Trophoblast cell (in vitro differentiated cells and primary cell): ENCODE measurements around the gene CD300A.

Experiments used
- DNase-seq, 2 donors: peaks; one replicate each; pipeline ENCODE4 v3.0.0-alpha.2; 2016
- H2AFZ ChIP-seq: 2 replicates; pipeline ENCODE4 v1.6.1; 2013; ENCODE audit warnings: low read length, moderate library complexity, mild to moderate bottlenecking; ENCODE audit not compliant: insufficient read depth, poor library complexity
- H2AK5ac ChIP-seq: 2 replicates; pipeline ENCODE4 v1.6.1; 2013; ENCODE audit warnings: mild to moderate bottlenecking, low read length
- H2BK120ac ChIP-seq: 2 replicates; pipeline ENCODE4 v1.6.1; 2013; ENCODE audit warnings: low read length, mild to moderate bottlenecking, moderate library complexity; ENCODE audit not compliant: insufficient read depth, poor library complexity
- H2BK12ac ChIP-seq: 2 replicates; pipeline ENCODE4 v1.6.1; 2013; ENCODE audit warnings: mild to moderate bottlenecking, low read length, moderate library complexity
- H2BK5ac ChIP-seq: 2 replicates; pipeline ENCODE4 v1.6.1; 2013; ENCODE audit warnings: low read length, low read depth, moderate library complexity, mild to moderate bottlenecking; ENCODE audit not compliant: poor library complexity
- H3K14ac ChIP-seq: 2 replicates; pipeline ENCODE4 v1.6.1; 2013; ENCODE audit warnings: mild to moderate bottlenecking, low read length
- H3K18ac ChIP-seq: 2 replicates; pipeline ENCODE4 v1.6.1; 2013; ENCODE audit warnings: mild to moderate bottlenecking, low read length
- H3K23ac ChIP-seq: 2 replicates; pipeline ENCODE4 v1.6.1; 2013; ENCODE audit warnings: low read length
- H3K27ac ChIP-seq: 2 replicates; pipeline ENCODE4 v1.5.1; 2013; ENCODE audit warnings: low read depth, mild to moderate bottlenecking, inconsistent platforms, low read length, moderate library complexity
- H3K27me3 ChIP-seq: 2 replicates; pipeline ENCODE4 v1.6.1; 2013; ENCODE audit warnings: inconsistent platforms, mild to moderate bottlenecking, low read length, moderate library complexity; ENCODE audit not compliant: insufficient read depth
- H3K36me3 ChIP-seq, 2 experiments: 1 replicate in 1 of 2; 2 replicates in 1 of 2; pipeline ENCODE4 v1.6.1; 2013; ENCODE audit warnings: low read length in 2 of 2, mild to moderate bottlenecking in 2 of 2, moderate library complexity in 1 of 2; ENCODE audit not compliant: insufficient read depth in 2 of 2, control insufficient read depth in 1 of 2
- H3K4ac ChIP-seq: 2 replicates; pipeline ENCODE4 v1.6.1; 2013; ENCODE audit warnings: low read depth, mild to moderate bottlenecking, low read length, moderate library complexity
- H3K4me1 ChIP-seq, 2 experiments: 1 replicate in 1 of 2; 2 replicates in 1 of 2; pipeline ENCODE4 v1.6.1; 2013; ENCODE audit warnings: low read length in 2 of 2, mild to moderate bottlenecking in 2 of 2, moderate library complexity in 1 of 2; ENCODE audit not compliant: insufficient read depth in 2 of 2, control insufficient read depth in 1 of 2
- H3K4me2 ChIP-seq: 2 replicates; pipeline ENCODE4 v1.6.1; 2013; ENCODE audit warnings: inconsistent platforms, mild to moderate bottlenecking, low read length, moderate library complexity
- H3K4me3 ChIP-seq: 2 replicates; pipeline ENCODE4 v1.5.1; 2013; ENCODE audit warnings: mild to moderate bottlenecking, low read depth, low read length, inconsistent platforms
- H3K79me1 ChIP-seq: one replicate; pipeline ENCODE4 v1.6.1; 2013; ENCODE audit warnings: low read length
- H3K79me2 ChIP-seq: 2 replicates; pipeline ENCODE4 v1.6.1; 2013; ENCODE audit warnings: low read length, mild to moderate bottlenecking; ENCODE audit not compliant: control insufficient read depth, insufficient read depth, poor library complexity
- H3K9ac ChIP-seq: 2 replicates; pipeline ENCODE4 v1.6.1; 2013; ENCODE audit warnings: mild to moderate bottlenecking, low read length
- H3K9me3 ChIP-seq: 2 replicates; pipeline ENCODE4 v1.6.1; 2013; ENCODE audit warnings: low read depth, mild to moderate bottlenecking, control low read depth, inconsistent platforms, low read length; ENCODE audit not compliant: insufficient read depth
- H4K12ac ChIP-seq: 2 replicates; pipeline ENCODE4 v1.6.1; 2013; ENCODE audit warnings: low read depth, mild to moderate bottlenecking, low read length, moderate library complexity
- H4K8ac ChIP-seq: 2 replicates; pipeline ENCODE4 v1.6.1; 2013; ENCODE audit warnings: low read depth, mild to moderate bottlenecking, low read length, moderate library complexity
- H4K91ac ChIP-seq: one replicate; pipeline ENCODE4 v1.6.1; 2013; ENCODE audit warnings: low read depth, mild to moderate bottlenecking, low read length, moderate library complexity
- WGBS: extraction: QIAGEN DNeasy Blood & Tissue Kit; methylation state at CpG from one replicate; pipeline ENCODE4 v1.1.7; 2013; ENCODE audit warnings: missing lambda C conversion rate; ENCODE audit not compliant: insufficient read length, insufficient coverage; ENCODE audit errors: extremely low coverage; 5-methylcytosine and 5-hydroxymethylcytosine counted together

Gene CD300A

GRCh38 chr17:74480290-74480689, 13.9 kb downstream of the CD300A start:
- Histone ChIP-seq H3K79me2 (no peaks in the 10 kb centered on the region), H2AFZ (no peak overlapping the region), H3K4ac (no peak overlapping the region), H3K27ac (no peak overlapping the region), H2BK12ac (no peak overlapping the region), H2AK5ac (no peak overlapping the region), H3K27me3 (no peaks in the 10 kb centered on the region), H3K79me1 (no peaks in the 10 kb centered on the region), H4K12ac (no peak overlapping the region), H2BK120ac (no peak overlapping the region), H3K36me3 (no peaks in the 10 kb centered on the region), H2BK5ac (no peak overlapping the region), H3K9ac (no peak overlapping the region), H3K18ac (no peak overlapping the region), H3K23ac (no peak overlapping the region), H3K4me3 (no peak overlapping the region), H4K8ac (no peak overlapping the region), H3K14ac (no peak overlapping the region), H3K4me1 (no peaks in the 10 kb centered on the region), H3K9me3 (peaks cover 9% of the 10 kb centered on the region), H3K4me2 (no peak overlapping the region), H4K91ac (no peak overlapping the region)
- DNase-seq: no peak
- no CpG with 5 or more reads among the region's 8 CpGs for WGBS

GRCh38 chr17:74481621-74482020, 15.2 kb downstream of the CD300A start:
- no CpG with 5 or more reads among the region's 7 CpGs for WGBS
- H3K36me3 ChIP-seq: no peaks in the 10 kb centered on the region
- H3K14ac ChIP-seq: no peak overlapping the region

GRCh38 chr17:74484066-74484465, 17.6 kb downstream of the CD300A start:
- Histone ChIP-seq H4K8ac (no peak overlapping the region), H2BK5ac (no peak overlapping the region), H3K4me1 (no peaks in the 10 kb centered on the region), H3K23ac (no peak overlapping the region), H3K14ac (no peak overlapping the region), H3K27ac (no peak overlapping the region), H4K91ac (no peak overlapping the region), H3K36me3 (no peaks in the 10 kb centered on the region), H3K79me1 (no peaks in the 10 kb centered on the region), H2AFZ (no peak overlapping the region), H3K4ac (no peak overlapping the region), H2BK12ac (no peak overlapping the region), H2AK5ac (no peak overlapping the region), H4K12ac (no peak overlapping the region), H3K79me2 (no peaks in the 10 kb centered on the region), H3K4me3 (no peak overlapping the region), H2BK120ac (no peak overlapping the region), H3K27me3 (no peaks in the 10 kb centered on the region), H3K4me2 (no peak overlapping the region), H3K9me3 (no peaks in the 10 kb centered on the region), H3K9ac (no peak overlapping the region), H3K18ac (no peak overlapping the region)
- no CpG with 5 or more reads among the region's 9 CpGs for WGBS
- DNase-seq: no peak

More at GRCh38 chr17:74481621-74482020, 15.2 kb downstream of the CD300A start:
- Histone ChIP-seq H2BK120ac (no peak overlapping the region), H3K23ac (no peak overlapping the region), H3K18ac (no peak overlapping the region), H3K79me1 (no peaks in the 10 kb centered on the region), H3K79me2 (no peaks in the 10 kb centered on the region), H3K9ac (no peak overlapping the region), H2AFZ (no peak overlapping the region), H2BK5ac (no peak overlapping the region), H3K9me3 (peaks cover 3% of the 10 kb centered on the region), H3K4me2 (no peak overlapping the region), H2AK5ac (no peak overlapping the region), H4K12ac (no peak overlapping the region), H3K27ac (no peak overlapping the region), H4K91ac (no peak overlapping the region), H4K8ac (no peak overlapping the region), H3K4me1 (no peaks in the 10 kb centered on the region), H3K4me3 (no peak overlapping the region), H3K27me3 (no peaks in the 10 kb centered on the region), H3K4ac (no peak overlapping the region), H2BK12ac (no peak overlapping the region)
- no peak for DNase-seq

GRCh38 chr17:74485022-74485743, 18.7 kb downstream of the CD300A start:
- DNase-seq: no peak
- no peaks in the 10 kb centered on the region for H3K36me3 ChIP-seq
- H3K79me1 ChIP-seq: no peaks in the 10 kb centered on the region
- no peak overlapping the region for H2BK12ac ChIP-seq
- H3K4me2 ChIP-seq: no peak overlapping the region
- no peak overlapping the region for H2BK120ac ChIP-seq
- no peaks in the 10 kb centered on the region for H3K27me3 ChIP-seq
- no peak overlapping the region for H3K18ac ChIP-seq
- no CpG with 5 or more reads among the region's 9 CpGs for WGBS
- no peak overlapping the region for H3K14ac ChIP-seq
- no peak overlapping the region for H3K23ac ChIP-seq
- no peak overlapping the region for H3K4me3 ChIP-seq
- H3K4ac ChIP-seq: no peak overlapping the region
- H4K8ac ChIP-seq: no peak overlapping the region
- no peaks in the 10 kb centered on the region for H3K4me1 ChIP-seq
- no peak overlapping the region for H3K27ac ChIP-seq
- no peaks in the 10 kb centered on the region for H3K79me2 ChIP-seq
- H4K12ac ChIP-seq: no peak overlapping the region
- no peak overlapping the region for H2AK5ac ChIP-seq
- H3K9me3 ChIP-seq: no peaks in the 10 kb centered on the region
- no peak overlapping the region for H2AFZ ChIP-seq
- no peak overlapping the region for H4K91ac ChIP-seq
- H3K9ac ChIP-seq: no peak overlapping the region
- no peak overlapping the region for H2BK5ac ChIP-seq
